ENCODE results near the gene TCFL5.
A peak's percentile ranks its signal among the peaks of the same experiment; 100 is the strongest.

TCFL5 gene

DNA sequence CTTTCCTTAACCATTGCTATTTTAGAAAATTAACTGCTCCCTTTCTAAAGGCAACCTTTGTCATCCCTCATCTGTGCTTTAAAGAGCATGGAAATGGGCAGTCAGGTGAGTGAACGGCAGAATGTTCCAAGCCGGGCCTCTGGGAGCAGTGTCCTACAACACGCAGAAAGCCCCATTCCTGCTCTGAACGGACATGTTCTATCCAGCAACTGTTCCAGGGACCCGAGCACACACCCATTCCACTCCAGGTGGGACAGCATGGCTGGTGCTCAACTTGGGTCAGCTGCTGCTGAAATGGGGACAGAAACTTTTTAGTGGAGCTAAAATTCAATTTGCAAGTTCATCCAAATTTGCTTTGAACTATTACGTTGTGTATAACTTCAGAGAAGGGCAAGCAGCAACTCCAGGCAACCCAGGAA lies 38.0 kb upstream of the TCFL5 start:
- no peak overlapping the region for H3K27ac Mint-ChIP-seq
- H3K36me3 Mint-ChIP-seq = peaks cover 5% of the 10 kb centered on the region
- H3K9me3 Mint-ChIP-seq = no peaks in the 10 kb centered on the region
- H3K27me3 Mint-ChIP-seq = no peaks in the 10 kb centered on the region
- peaks cover 33% of the 10 kb centered on the region for H3K4me1 Mint-ChIP-seq
- H3K4me3 Mint-ChIP-seq = no peak overlapping the region

DNA sequence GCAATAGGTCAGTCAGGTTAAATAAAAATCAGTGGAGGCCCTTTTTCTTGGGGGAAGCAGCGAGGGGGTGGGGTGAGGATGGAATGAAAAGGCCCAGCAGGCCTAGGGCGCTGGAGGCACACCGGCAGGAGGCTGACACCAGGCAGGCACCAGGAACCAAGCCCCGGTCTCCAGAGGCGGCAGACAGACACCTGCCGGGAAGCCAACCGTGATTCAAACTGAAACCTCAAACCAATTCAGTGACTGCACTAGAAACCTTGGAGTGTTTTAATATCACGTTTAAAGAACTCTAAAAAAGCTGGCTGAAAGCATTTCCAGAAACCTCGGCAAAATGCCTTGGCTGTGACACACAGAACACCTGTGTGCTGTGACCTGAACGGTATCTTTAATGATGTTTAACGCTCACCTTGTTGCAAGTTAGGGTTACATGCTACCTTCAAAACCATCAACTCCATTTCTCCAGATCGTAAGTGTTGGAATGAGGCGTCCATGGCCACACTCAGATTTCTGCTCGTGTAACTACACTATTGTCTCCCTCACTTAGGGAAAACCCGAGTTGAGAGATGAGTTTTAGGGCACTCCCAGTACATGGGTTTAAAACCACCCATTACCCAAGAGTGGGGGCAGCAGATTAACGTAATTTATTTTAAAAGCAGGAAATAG lies 37.5 kb upstream of the TCFL5 start:
- H3K4me3 Mint-ChIP-seq = no peak overlapping the region
- H3K27me3 Mint-ChIP-seq = no peaks in the 10 kb centered on the region
- peaks cover 5% of the 10 kb centered on the region for H3K36me3 Mint-ChIP-seq
- peak overlapping the region; percentile 47 for H3K27ac Mint-ChIP-seq
- H3K9me3 Mint-ChIP-seq = no peaks in the 10 kb centered on the region
- H3K4me1 Mint-ChIP-seq = peaks cover 33% of the 10 kb centered on the region

DNA sequence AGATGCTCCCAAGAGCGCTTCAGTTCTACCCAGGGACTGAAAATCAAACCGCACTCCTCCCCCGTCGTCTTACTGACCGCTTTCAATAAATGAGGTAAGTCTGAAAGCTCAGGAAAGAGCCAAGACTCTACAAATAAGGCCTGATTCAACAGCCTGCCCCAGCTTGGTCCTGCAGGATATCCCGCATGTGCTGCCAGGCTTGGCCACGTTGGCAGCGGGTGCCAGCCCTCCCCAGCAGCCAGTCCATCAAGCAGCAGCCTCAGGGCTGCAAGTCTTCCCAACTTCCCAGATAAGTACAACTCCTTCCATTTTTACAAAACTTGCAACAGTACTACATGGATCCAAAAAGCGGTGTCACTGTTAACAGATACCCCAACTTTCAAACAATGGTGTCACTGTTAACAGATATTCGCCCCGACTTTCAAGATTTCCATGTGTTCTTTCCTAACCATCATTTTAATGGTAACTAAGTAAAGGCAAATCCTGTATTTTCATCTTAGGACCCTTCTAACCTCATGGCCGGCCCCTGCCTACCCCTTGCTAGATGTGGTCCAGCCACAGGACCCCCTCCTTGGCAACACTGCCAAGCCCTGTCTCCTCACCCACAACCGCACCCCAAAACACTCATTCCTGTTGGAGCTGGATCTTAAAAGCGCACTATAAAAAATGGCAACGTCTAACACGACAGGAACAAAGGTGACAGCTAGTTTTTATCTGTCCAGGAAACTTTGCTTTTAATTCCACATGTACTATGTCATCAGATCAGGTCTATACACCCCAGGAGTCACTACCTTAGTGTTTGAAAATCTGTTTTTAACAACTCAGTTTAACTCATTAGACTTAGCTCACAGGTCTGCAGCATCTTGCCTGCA lies 36.7 kb upstream of the TCFL5 start:
- no peak overlapping the region for H3K4me3 Mint-ChIP-seq
- peaks cover 37% of the 10 kb centered on the region for H3K4me1 Mint-ChIP-seq
- no peaks in the 10 kb centered on the region for H3K9me3 Mint-ChIP-seq
- H3K27ac Mint-ChIP-seq = peak overlapping the region; percentile 47
- peaks cover 7% of the 10 kb centered on the region for H3K36me3 Mint-ChIP-seq
- no peaks in the 10 kb centered on the region for H3K27me3 Mint-ChIP-seq

- H3K27ac Mint-ChIP-seq = no peak overlapping the region
- peaks cover 9% of the 10 kb centered on the region for H3K36me3 Mint-ChIP-seq
- peak overlapping the region; percentile 15 for H3K4me3 Mint-ChIP-seq
- H3K27me3 Mint-ChIP-seq = no peaks in the 10 kb centered on the region
- H3K9me3 Mint-ChIP-seq = no peaks in the 10 kb centered on the region
- H3K4me1 Mint-ChIP-seq = peaks cover 44% of the 10 kb centered on the region
Measured at GRCh38 chr20:62897666-62898065, 36.0 kb upstream of the TCFL5 start.

- no peaks in the 10 kb centered on the region for H3K27me3 Mint-ChIP-seq
- H3K4me3 Mint-ChIP-seq = no peak overlapping the region
- H3K9me3 Mint-ChIP-seq = no peaks in the 10 kb centered on the region
- H3K36me3 Mint-ChIP-seq = peaks cover 11% of the 10 kb centered on the region
- H3K27ac Mint-ChIP-seq = no peak overlapping the region
- peaks cover 55% of the 10 kb centered on the region for H3K4me1 Mint-ChIP-seq
Measured at GRCh38 chr20:62896526-62896925, 34.9 kb upstream of the TCFL5 start.

DNA sequence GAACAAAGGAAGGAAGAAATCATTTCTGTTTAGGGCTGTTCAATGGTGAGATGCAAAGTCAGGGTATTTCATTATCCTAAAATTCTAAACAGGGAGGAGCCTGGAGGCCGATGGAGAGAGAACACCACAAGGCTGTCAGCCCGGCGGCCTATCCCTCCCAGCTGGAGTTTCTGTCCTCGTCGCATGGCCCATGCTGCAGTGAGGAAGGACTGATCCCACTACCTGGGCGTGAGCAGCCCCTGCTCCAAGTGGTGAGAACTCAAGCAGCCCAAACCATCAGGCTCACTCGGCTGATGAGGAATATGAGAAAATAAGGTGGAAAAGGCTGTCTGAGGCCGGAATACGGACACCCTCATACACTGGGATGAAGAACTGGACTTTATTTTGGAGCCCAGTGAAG lies 33.9 kb upstream of the TCFL5 start:
- H3K4me3 Mint-ChIP-seq = no peak overlapping the region
- H3K9me3 Mint-ChIP-seq = no peaks in the 10 kb centered on the region
- peaks cover 58% of the 10 kb centered on the region for H3K4me1 Mint-ChIP-seq
- H3K27ac Mint-ChIP-seq = no peak overlapping the region
- no peaks in the 10 kb centered on the region for H3K27me3 Mint-ChIP-seq
- H3K36me3 Mint-ChIP-seq = peaks cover 16% of the 10 kb centered on the region

- H3K27ac Mint-ChIP-seq = no peak overlapping the region
- H3K36me3 Mint-ChIP-seq = peaks cover 16% of the 10 kb centered on the region
- H3K9me3 Mint-ChIP-seq = no peaks in the 10 kb centered on the region
- H3K27me3 Mint-ChIP-seq = no peaks in the 10 kb centered on the region
- H3K4me1 Mint-ChIP-seq = peaks cover 55% of the 10 kb centered on the region
- H3K4me3 Mint-ChIP-seq = no peak overlapping the region
Measured at GRCh38 chr20:62894261-62894660, 32.6 kb upstream of the TCFL5 start.

- H3K9me3 Mint-ChIP-seq = no peaks in the 10 kb centered on the region
- H3K27me3 Mint-ChIP-seq = no peaks in the 10 kb centered on the region
- no peak overlapping the region for H3K4me3 Mint-ChIP-seq
- H3K36me3 Mint-ChIP-seq = peaks cover 16% of the 10 kb centered on the region
- H3K27ac Mint-ChIP-seq = no peak overlapping the region
- peaks cover 49% of the 10 kb centered on the region for H3K4me1 Mint-ChIP-seq
Measured at GRCh38 chr20:62893700-62894099, 32.1 kb upstream of the TCFL5 start.

- Mint-ChIP-seq H3K27ac (peak overlapping the region; percentile 72), H3K4me1 (peaks cover 43% of the 10 kb centered on the region), H3K36me3 (peaks cover 18% of the 10 kb centered on the region)
Measured at GRCh38 chr20:62892348-62893304, 31.0 kb upstream of the TCFL5 start.

DNA sequence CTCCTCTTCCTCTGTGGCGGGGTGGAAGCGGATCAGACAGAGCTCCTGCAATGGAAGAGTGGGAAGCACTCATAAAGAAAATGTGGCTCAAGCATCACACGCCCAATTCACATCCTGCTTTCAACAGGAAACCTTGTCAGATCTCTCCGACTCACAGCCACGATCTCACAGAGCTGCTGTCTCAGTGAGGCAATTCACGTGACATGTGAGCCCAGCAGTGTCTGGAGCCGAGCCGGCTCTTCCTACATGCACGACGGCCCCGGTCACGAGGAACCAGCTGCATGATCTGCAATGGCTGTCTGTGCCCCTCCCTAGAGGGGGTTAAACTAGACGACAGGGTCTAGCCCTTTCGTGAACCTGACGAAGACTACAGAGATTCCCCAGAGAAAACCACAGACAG lies 29.5 kb upstream of the TCFL5 start:
- peak overlapping the region; percentile 71 for H3K27ac Mint-ChIP-seq
- no peaks in the 10 kb centered on the region for H3K9me3 Mint-ChIP-seq
- H3K27me3 Mint-ChIP-seq = no peaks in the 10 kb centered on the region
- peaks cover 54% of the 10 kb centered on the region for H3K4me1 Mint-ChIP-seq
- peaks cover 19% of the 10 kb centered on the region for H3K36me3 Mint-ChIP-seq
- H3K4me3 Mint-ChIP-seq = peak overlapping the region; percentile 60

More at GRCh38 chr20:62892348-62893304, 31.0 kb upstream of the TCFL5 start:
- H3K27me3 Mint-ChIP-seq = no peaks in the 10 kb centered on the region
- H3K4me3 Mint-ChIP-seq = peak overlapping the region; percentile 44
- H3K9me3 Mint-ChIP-seq = no peaks in the 10 kb centered on the region

DNA sequence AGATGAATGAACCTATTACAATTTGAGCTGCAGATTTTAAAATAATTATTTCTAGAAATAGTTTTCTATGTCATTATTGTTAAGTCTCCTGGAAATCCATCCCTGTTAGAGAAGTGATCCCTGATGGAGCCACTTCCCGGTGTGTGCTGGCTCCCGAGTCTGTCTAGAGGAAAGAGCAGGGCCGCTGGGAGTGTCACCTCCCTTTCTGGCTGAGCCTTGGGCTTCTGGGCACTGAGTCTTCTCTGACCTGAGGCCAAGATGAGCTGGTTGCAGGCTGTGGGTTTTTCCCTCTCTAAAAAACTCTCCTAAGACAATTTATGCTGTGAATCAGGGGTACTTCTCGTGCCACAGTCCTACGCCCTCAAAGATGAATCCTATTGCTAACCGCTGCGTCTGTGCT lies 28.8 kb upstream of the TCFL5 start:
- Mint-ChIP-seq H3K4me3 (peak overlapping the region; percentile 60), H3K27ac (no peak overlapping the region), H3K9me3 (no peaks in the 10 kb centered on the region), H3K4me1 (peaks cover 54% of the 10 kb centered on the region), H3K36me3 (peaks cover 19% of the 10 kb centered on the region), H3K27me3 (no peaks in the 10 kb centered on the region)

GRCh38 chr20:62889871-62890270 lies 28.2 kb upstream of the TCFL5 start:
- Mint-ChIP-seq H3K27ac (peak overlapping the region; percentile 17), H3K4me3 (no peak overlapping the region), H3K27me3 (no peaks in the 10 kb centered on the region), H3K4me1 (peaks cover 54% of the 10 kb centered on the region), H3K9me3 (no peaks in the 10 kb centered on the region), H3K36me3 (peaks cover 19% of the 10 kb centered on the region)

DNA sequence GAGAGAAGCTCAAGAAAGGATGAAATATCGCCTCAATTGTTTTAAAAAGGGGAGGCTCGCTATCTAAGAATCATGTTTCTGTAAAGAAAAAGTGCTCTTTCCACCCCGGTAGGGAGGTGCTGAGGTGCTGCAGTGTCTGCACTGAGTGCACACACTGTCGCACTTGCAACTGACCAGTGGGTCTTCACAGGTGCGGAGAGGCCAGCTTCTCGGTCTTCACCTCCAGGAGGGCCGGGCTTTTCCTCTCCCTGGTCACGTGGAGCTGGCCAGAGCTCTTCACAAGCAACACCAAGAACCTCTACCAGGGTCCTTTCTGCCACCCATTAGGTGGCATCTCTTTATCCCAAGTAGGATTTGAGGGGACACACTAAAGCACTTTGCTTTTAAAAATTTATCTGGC lies 27.8 kb upstream of the TCFL5 start:
- no peak overlapping the region for H3K4me3 Mint-ChIP-seq
- peaks cover 54% of the 10 kb centered on the region for H3K4me1 Mint-ChIP-seq
- no peak overlapping the region for H3K27ac Mint-ChIP-seq
- H3K36me3 Mint-ChIP-seq = peaks cover 19% of the 10 kb centered on the region
- H3K27me3 Mint-ChIP-seq = no peaks in the 10 kb centered on the region
- no peaks in the 10 kb centered on the region for H3K9me3 Mint-ChIP-seq

- peaks cover 54% of the 10 kb centered on the region for H3K4me1 Mint-ChIP-seq
Measured at GRCh38 chr20:62888910-62889309, 27.3 kb upstream of the TCFL5 start.

DNA sequence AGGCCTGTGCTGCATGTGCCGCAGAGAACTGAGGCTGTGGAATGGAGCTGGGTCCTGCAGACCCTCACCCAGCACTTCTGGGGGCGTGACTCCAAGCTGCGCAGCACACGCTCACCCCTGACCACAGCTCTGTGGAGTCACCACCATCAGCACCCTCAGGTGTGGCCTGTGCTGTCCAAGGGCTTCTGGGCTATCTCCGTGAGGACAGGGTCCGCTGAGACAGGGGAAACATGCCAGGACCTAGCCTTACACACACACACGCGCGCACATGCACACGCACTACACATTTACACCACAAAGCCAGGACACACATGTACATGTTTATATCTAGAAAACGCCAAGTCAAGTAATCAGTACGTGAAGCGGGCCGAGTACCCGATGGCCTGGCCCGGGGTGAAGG lies 26.8 kb upstream of the TCFL5 start:
- Mint-ChIP-seq H3K9me3 (no peaks in the 10 kb centered on the region), H3K4me3 (no peak overlapping the region), H3K4me1 (peaks cover 51% of the 10 kb centered on the region), H3K27me3 (no peaks in the 10 kb centered on the region), H3K36me3 (peaks cover 16% of the 10 kb centered on the region), H3K27ac (no peak overlapping the region)

More at GRCh38 chr20:62888910-62889309, 27.3 kb upstream of the TCFL5 start:
- H3K9me3 Mint-ChIP-seq = no peaks in the 10 kb centered on the region
- H3K36me3 Mint-ChIP-seq = peaks cover 17% of the 10 kb centered on the region
- no peak overlapping the region for H3K27ac Mint-ChIP-seq
- no peak overlapping the region for H3K4me3 Mint-ChIP-seq
- H3K27me3 Mint-ChIP-seq = no peaks in the 10 kb centered on the region
